OCI-LY7 (cell line): ENCODE data around the gene SPTBN2.

ENCODE experiments used
- EZH2phosphoT487 ChIP-seq: fragments of 200-600 bp; sonication (generic); IDR thresholded peaks from 2 replicates; pipeline ENCODE4 v1.6.1; 2018; ENCODE audit warnings: low read depth, borderline replicate concordance, mild to moderate bottlenecking, mixed run types, antibody characterized with exemption, low read length, moderate library complexity, mixed read lengths
- TF ChIP-seq, protein P1 (sequence below): fragments of 200-600 bp; sonication (generic); conservative IDR thresholded peaks from 2 replicates; pipeline ENCODE4 v1.5.1; 2014; ENCODE audit warnings: mild to moderate bottlenecking, antibody characterized with exemption, low read length, moderate library complexity, mixed read lengths

DNA sequence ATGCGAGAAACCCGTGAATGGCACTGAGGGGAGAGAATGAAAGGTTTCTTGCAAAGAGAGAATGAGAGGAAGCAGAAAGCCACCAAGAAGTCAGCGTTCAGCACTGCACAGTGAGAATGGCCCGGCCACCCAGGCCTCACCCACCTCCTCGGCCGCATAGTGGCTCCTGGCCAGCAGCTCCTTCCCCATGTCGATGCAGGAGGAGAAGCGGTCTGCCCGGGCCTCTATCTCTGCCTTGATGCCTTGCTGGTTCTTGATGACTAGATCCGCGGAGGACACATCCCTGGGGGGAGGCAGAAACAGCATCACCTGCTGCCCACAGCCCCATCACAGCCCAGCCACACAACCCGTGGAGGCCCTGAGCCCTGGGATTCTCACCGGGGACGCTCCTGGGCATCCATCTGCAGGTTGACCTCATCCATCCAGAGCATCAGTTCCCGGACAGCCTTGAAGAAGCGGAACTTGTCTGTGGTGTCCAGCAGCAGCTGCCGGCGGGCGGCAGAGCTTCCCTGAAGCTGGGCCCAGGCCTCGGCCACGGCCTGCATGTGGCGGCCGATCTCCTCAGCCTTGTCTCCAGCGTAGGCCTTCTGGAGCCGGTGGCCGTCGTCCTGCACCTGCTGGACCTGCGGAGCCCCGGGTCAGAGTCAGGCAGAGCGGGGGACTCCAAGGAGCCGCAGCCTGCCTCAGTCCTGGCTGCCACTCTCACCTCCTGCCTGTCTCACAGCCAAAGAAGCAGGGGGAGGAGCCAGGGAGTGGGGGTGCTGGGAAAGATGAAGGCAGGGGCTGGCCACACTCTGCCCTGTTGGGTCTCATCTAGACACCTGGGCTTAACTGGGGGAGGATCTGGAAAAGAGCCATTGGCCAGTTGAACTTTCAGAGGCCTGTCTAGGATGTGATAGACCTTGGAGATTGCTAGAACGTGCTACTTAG lies 39.1 kb downstream of the SPTBN2 start:
- TF ChIP-seq, protein P1, sequence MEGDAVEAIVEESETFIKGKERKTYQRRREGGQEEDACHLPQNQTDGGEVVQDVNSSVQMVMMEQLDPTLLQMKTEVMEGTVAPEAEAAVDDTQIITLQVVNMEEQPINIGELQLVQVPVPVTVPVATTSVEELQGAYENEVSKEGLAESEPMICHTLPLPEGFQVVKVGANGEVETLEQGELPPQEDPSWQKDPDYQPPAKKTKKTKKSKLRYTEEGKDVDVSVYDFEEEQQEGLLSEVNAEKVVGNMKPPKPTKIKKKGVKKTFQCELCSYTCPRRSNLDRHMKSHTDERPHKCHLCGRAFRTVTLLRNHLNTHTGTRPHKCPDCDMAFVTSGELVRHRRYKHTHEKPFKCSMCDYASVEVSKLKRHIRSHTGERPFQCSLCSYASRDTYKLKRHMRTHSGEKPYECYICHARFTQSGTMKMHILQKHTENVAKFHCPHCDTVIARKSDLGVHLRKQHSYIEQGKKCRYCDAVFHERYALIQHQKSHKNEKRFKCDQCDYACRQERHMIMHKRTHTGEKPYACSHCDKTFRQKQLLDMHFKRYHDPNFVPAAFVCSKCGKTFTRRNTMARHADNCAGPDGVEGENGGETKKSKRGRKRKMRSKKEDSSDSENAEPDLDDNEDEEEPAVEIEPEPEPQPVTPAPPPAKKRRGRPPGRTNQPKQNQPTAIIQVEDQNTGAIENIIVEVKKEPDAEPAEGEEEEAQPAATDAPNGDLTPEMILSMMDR: no peak
- no peak for TF ChIP-seq EZH2phosphoT487
